HepG2 (cell line): Measurements from ENCODE around the gene UTRN. TPM values are rescaled to one million over a fixed set of nuclear protein-coding genes. Genes with fewer than 3 reads are reported as not detected.

Experiments
- CENPX ChIP-seq: sonication (generic); formaldehyde crosslinking; IDR thresholded peaks from 2 replicates; pipeline ENCODE4 v1.9.0; 2021; ENCODE audit warnings: mild to moderate bottlenecking, missing genetic modification reagents, moderate library complexity
- GATAD1 ChIP-seq: IDR thresholded peaks from 2 replicates; pipeline ENCODE4 v1.6.1; 2016; ENCODE audit warnings: missing genetic modification reagents, missing compliant biosample characterization
- ZNF232 ChIP-seq: sonication (generic); formaldehyde crosslinking; IDR thresholded peaks from 2 replicates; pipeline ENCODE4 v1.4.0; 2020; ENCODE audit warnings: missing genetic modification reagents, borderline replicate concordance
- ZNF713 ChIP-seq: sonication (generic); formaldehyde crosslinking; IDR thresholded peaks from 2 replicates; pipeline ENCODE4 v1.4.0; 2020; ENCODE audit warnings: mild to moderate bottlenecking, missing genetic modification reagents
- polyA plus RNA-seq, 8 experiments: library from polyadenylated mRNA; depleted of rRNA in 3 of 8; stranded (reverse) in 7 of 8; unstranded in 1 of 8; fragments of >200 nt; fragmentation: Illumina TruSeq in 4 of 8; extraction: Trizol in 4 of 8; gene quantifications; 2 replicates each; pipeline versions ENCODE4 v1.2.1 to v1.2.3, GENCODE V29; 2011 to 2016; ENCODE audit warnings: low read depth in 4 of 8, missing spikeins in 1 of 8, mixed read lengths in 1 of 8; ENCODE audit not compliant: insufficient read depth in 1 of 8
- total RNA-seq, 5 experiments: library from RNA; depleted of rRNA; stranded (reverse); fragments of >200 nt; fragmentation: Illumina TruSeq; extraction: Trizol; gene quantifications; 2 replicates each; pipeline ENCODE4 v1.2.3, GENCODE V29; 2016; ENCODE audit warnings: low read depth in 1 of 5
- TF ChIP-seq, protein P1 (sequence below): sonication (generic); formaldehyde crosslinking; IDR thresholded peaks from 2 replicates; pipeline ENCODE4 v1.4.0; 2020; ENCODE audit warnings: missing genetic modification reagents, borderline replicate concordance
- TF ChIP-seq, protein P2 (sequence below): IDR thresholded peaks from 2 replicates; pipeline ENCODE4 v1.6.1; 2016; ENCODE audit warnings: mild to moderate bottlenecking
- TF ChIP-seq, protein P3 (sequence below): IDR thresholded peaks from 2 replicates; pipeline ENCODE4 v1.6.1; 2016; ENCODE audit warnings: low read depth, missing genetic modification reagents, missing compliant biosample characterization
- TF ChIP-seq, protein P4 (sequence below): IDR thresholded peaks from 2 replicates; pipeline ENCODE4 v1.4.0; 2020; ENCODE audit warnings: mild to moderate bottlenecking, missing genetic modification reagents
- TF ChIP-seq, protein P5 (sequence below): sonication (generic); formaldehyde crosslinking; IDR thresholded peaks from 2 replicates; pipeline ENCODE4 v1.9.0; 2021; ENCODE audit warnings: missing genetic modification reagents, borderline replicate concordance

Gene UTRN
- total and polyA plus RNA-seq, 2 of the 13 experiments (the other 11 are each of a cell fraction or from before 2014, with no cell fraction given) = 102 to 116 TPM

DNA sequence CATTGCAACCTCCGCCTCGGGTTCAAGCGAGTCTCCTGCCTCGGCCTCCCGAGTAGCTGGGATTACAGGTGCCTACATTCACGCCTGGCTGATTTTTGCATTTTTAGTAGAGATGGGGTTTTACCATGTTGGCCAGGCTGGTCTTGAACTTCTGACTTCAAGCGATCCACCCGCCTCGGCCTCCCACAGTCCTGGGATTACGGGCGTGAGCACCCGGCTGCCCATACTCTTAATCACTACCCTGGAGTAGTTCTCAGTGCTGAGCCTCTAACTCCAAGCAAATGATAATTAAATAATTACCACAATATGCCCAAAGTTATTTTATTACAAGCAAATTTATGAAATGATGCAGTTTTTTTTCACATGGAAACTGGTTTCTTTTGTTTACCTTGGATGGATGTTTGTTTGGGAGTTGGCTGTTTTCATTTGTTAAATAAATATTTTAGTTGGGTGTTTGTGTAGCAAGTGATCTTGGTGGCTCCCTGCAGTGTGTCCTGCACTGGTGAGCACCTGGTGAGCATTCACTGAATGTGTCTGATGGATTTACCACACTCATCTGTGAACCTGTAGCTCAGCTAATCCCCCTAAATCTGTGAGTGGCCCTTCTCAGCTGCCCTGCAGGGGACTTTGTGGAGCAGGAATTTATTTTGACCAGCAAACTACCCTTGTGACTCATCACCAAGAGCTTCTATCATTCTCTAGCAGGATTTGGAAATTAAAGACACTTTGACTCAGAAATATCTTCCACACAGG is 36.9 kb downstream of the UTRN start (continued):
- TF ChIP-seq, protein P1, sequence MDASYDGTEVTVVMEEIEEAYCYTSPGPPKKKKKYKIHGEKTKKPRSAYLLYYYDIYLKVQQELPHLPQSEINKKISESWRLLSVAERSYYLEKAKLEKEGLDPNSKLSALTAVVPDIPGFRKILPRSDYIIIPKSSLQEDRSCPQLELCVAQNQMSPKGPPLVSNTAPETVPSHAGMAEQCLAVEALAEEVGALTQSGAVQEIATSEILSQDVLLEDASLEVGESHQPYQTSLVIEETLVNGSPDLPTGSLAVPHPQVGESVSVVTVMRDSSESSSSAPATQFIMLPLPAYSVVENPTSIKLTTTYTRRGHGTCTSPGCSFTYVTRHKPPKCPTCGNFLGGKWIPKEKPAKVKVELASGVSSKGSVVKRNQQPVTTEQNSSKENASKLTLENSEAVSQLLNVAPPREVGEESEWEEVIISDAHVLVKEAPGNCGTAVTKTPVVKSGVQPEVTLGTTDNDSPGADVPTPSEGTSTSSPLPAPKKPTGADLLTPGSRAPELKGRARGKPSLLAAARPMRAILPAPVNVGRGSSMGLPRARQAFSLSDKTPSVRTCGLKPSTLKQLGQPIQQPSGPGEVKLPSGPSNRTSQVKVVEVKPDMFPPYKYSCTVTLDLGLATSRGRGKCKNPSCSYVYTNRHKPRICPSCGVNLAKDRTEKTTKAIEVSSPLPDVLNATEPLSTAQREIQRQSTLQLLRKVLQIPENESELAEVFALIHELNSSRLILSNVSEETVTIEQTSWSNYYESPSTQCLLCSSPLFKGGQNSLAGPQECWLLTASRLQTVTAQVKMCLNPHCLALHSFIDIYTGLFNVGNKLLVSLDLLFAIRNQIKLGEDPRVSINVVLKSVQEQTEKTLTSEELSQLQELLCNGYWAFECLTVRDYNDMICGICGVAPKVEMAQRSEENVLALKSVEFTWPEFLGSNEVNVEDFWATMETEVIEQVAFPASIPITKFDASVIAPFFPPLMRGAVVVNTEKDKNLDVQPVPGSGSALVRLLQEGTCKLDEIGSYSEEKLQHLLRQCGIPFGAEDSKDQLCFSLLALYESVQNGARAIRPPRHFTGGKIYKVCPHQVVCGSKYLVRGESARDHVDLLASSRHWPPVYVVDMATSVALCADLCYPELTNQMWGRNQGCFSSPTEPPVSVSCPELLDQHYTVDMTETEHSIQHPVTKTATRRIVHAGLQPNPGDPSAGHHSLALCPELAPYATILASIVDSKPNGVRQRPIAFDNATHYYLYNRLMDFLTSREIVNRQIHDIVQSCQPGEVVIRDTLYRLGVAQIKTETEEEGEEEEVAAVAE (CRISPR knock-in tag) = no peak
- no peak for TF ChIP-seq CENPX
- TF ChIP-seq, protein P2, sequence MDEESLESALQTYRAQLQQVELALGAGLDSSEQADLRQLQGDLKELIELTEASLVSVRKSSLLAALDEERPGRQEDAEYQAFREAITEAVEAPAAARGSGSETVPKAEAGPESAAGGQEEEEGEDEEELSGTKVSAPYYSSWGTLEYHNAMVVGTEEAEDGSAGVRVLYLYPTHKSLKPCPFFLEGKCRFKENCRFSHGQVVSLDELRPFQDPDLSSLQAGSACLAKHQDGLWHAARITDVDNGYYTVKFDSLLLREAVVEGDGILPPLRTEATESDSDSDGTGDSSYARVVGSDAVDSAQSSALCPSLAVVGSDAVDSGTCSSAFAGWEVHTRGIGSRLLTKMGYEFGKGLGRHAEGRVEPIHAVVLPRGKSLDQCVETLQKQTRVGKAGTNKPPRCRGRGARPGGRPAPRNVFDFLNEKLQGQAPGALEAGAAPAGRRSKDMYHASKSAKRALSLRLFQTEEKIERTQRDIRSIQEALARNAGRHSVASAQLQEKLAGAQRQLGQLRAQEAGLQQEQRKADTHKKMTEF = 0 out of 2 replicates have a peak, but pooled peaks have one; percentile 15
- TF ChIP-seq, protein P3, sequence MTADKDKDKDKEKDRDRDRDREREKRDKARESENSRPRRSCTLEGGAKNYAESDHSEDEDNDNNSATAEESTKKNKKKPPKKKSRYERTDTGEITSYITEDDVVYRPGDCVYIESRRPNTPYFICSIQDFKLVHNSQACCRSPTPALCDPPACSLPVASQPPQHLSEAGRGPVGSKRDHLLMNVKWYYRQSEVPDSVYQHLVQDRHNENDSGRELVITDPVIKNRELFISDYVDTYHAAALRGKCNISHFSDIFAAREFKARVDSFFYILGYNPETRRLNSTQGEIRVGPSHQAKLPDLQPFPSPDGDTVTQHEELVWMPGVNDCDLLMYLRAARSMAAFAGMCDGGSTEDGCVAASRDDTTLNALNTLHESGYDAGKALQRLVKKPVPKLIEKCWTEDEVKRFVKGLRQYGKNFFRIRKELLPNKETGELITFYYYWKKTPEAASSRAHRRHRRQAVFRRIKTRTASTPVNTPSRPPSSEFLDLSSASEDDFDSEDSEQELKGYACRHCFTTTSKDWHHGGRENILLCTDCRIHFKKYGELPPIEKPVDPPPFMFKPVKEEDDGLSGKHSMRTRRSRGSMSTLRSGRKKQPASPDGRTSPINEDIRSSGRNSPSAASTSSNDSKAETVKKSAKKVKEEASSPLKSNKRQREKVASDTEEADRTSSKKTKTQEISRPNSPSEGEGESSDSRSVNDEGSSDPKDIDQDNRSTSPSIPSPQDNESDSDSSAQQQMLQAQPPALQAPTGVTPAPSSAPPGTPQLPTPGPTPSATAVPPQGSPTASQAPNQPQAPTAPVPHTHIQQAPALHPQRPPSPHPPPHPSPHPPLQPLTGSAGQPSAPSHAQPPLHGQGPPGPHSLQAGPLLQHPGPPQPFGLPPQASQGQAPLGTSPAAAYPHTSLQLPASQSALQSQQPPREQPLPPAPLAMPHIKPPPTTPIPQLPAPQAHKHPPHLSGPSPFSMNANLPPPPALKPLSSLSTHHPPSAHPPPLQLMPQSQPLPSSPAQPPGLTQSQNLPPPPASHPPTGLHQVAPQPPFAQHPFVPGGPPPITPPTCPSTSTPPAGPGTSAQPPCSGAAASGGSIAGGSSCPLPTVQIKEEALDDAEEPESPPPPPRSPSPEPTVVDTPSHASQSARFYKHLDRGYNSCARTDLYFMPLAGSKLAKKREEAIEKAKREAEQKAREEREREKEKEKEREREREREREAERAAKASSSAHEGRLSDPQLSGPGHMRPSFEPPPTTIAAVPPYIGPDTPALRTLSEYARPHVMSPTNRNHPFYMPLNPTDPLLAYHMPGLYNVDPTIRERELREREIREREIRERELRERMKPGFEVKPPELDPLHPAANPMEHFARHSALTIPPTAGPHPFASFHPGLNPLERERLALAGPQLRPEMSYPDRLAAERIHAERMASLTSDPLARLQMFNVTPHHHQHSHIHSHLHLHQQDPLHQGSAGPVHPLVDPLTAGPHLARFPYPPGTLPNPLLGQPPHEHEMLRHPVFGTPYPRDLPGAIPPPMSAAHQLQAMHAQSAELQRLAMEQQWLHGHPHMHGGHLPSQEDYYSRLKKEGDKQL (CRISPR knock-in tag) = no peak
- TF ChIP-seq, protein P4, sequence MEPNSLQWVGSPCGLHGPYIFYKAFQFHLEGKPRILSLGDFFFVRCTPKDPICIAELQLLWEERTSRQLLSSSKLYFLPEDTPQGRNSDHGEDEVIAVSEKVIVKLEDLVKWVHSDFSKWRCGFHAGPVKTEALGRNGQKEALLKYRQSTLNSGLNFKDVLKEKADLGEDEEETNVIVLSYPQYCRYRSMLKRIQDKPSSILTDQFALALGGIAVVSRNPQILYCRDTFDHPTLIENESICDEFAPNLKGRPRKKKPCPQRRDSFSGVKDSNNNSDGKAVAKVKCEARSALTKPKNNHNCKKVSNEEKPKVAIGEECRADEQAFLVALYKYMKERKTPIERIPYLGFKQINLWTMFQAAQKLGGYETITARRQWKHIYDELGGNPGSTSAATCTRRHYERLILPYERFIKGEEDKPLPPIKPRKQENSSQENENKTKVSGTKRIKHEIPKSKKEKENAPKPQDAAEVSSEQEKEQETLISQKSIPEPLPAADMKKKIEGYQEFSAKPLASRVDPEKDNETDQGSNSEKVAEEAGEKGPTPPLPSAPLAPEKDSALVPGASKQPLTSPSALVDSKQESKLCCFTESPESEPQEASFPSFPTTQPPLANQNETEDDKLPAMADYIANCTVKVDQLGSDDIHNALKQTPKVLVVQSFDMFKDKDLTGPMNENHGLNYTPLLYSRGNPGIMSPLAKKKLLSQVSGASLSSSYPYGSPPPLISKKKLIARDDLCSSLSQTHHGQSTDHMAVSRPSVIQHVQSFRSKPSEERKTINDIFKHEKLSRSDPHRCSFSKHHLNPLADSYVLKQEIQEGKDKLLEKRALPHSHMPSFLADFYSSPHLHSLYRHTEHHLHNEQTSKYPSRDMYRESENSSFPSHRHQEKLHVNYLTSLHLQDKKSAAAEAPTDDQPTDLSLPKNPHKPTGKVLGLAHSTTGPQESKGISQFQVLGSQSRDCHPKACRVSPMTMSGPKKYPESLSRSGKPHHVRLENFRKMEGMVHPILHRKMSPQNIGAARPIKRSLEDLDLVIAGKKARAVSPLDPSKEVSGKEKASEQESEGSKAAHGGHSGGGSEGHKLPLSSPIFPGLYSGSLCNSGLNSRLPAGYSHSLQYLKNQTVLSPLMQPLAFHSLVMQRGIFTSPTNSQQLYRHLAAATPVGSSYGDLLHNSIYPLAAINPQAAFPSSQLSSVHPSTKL (CRISPR knock-in tag) = no peak
- TF ChIP-seq, protein P5, sequence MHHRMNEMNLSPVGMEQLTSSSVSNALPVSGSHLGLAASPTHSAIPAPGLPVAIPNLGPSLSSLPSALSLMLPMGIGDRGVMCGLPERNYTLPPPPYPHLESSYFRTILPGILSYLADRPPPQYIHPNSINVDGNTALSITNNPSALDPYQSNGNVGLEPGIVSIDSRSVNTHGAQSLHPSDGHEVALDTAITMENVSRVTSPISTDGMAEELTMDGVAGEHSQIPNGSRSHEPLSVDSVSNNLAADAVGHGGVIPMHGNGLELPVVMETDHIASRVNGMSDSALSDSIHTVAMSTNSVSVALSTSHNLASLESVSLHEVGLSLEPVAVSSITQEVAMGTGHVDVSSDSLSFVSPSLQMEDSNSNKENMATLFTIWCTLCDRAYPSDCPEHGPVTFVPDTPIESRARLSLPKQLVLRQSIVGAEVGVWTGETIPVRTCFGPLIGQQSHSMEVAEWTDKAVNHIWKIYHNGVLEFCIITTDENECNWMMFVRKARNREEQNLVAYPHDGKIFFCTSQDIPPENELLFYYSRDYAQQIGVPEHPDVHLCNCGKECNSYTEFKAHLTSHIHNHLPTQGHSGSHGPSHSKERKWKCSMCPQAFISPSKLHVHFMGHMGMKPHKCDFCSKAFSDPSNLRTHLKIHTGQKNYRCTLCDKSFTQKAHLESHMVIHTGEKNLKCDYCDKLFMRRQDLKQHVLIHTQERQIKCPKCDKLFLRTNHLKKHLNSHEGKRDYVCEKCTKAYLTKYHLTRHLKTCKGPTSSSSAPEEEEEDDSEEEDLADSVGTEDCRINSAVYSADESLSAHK (CRISPR knock-in tag) = no peak
- TF ChIP-seq ZNF713 (CRISPR knock-in tag) = no peak
- 0 out of 2 replicates have a peak, but pooled peaks have one; percentile 14 for TF ChIP-seq GATAD1 (CRISPR knock-in tag)
- 0 out of 2 replicates have a peak, but pooled peaks have one; percentile 38 for TF ChIP-seq ZNF232 (CRISPR knock-in tag)
